Colonic mucosa (tissue), 4 donors: ENCODE data around the gene C12orf76. TPM values are rescaled to one million over a fixed set of nuclear protein-coding genes. Genes with fewer than 3 reads are reported as not detected.
A peak's percentile ranks its signal among the peaks of the same experiment; 100 is the strongest.
"Not testable (repeated sequence)": the region's sequence is repeated elsewhere in the genome, so short reads cannot be mapped to it uniquely, and the experiment has no call there.

Source experiments
- DNase-seq: peaks from one replicate; pipeline ENCODE4 v3.0.0-alpha.2; 2020
- H3K27ac ChIP-seq: fragments of 200-600 bp; one replicate; pipeline ENCODE4 v1.8.0; 2021
- H3K27me3 ChIP-seq: fragments of 200-600 bp; one replicate; pipeline ENCODE4 v1.8.0; 2021
- H3K36me3 ChIP-seq: fragments of 200-600 bp; one replicate; pipeline ENCODE4 v1.8.0; 2021
- H3K4me1 ChIP-seq: fragments of 200-600 bp; one replicate; pipeline ENCODE4 v1.8.0; 2021; ENCODE audit warnings: mild to moderate bottlenecking
- H3K4me3 ChIP-seq: fragments of 200-600 bp; one replicate; pipeline ENCODE4 v1.8.0; 2021
- H3K9ac ChIP-seq, 2 donors: one replicate each; pipeline ENCODE4 v1.7.0; 2013; ENCODE audit warnings: control low read depth in 2 of 2, low read depth in 2 of 2, low read length in 2 of 2
- H3K9me3 ChIP-seq: fragments of 200-600 bp; one replicate; pipeline ENCODE4 v1.8.0; 2021
- CTCF ChIP-seq: fragments of 200-600 bp; IDR thresholded peaks from one replicate; pipeline ENCODE4 v1.8.0; 2022; ENCODE audit warnings: antibody characterized with exemption, mild to moderate bottlenecking
- intact Hi-C: fragments of 100-400 bp; cut with DNase I; formaldehyde crosslinking; loops from one replicate; pipeline ENCODE4 v1.14.1; 2022
- total RNA-seq, 2 donors: library from RNA; stranded (reverse); fragmentation: NEBNext Ultra II Directional in 1 of 2; extraction: Animal tissue kit (Norgen Biotek cat#: 25700) in 1 of 2; gene quantifications; one replicate each; pipeline ENCODE4 v1.2.1, GENCODE V29; 2021
- donor health status: healthy.
- donor health status: DM: no; HTN: no; CAD: no.
- donor health status: DM: no; HTN: no; CAD: no.

Gene C12orf76
- total RNA-seq, 2 donors from 2014 or later: 7.2 to 8.4 TPM

- intact Hi-C loops: no loop called here
- no peak for DNase-seq
- Histone ChIP-seq H3K9ac (no peak overlapping the region), H3K4me3 (no peak overlapping the region), H3K4me1 (no peaks in the 10 kb centered on the region), H3K9me3 (no peaks in the 10 kb centered on the region), H3K27ac (no peak overlapping the region), H3K27me3 (no peaks in the 10 kb centered on the region), H3K36me3 (no peaks in the 10 kb centered on the region)
- no peak for TF ChIP-seq CTCF
Measured at GRCh38 chr12:110050927-110051326, 2.6 kb upstream of the C12orf76 start.

GRCh38 chr12:110049666-110050065, 1.3 kb upstream of the C12orf76 start:
- H3K9ac ChIP-seq, H3K27ac ChIP-seq, H3K27me3 ChIP-seq, H3K36me3 ChIP-seq, DNase-seq, intact Hi-C loops, H3K4me1 ChIP-seq, H3K9me3 ChIP-seq, H3K4me3 ChIP-seq: not testable (repeated sequence)

GRCh38 chr12:110049034-110049433, 712 bp upstream of the C12orf76 start:
- DNase-seq: not testable (repeated sequence)

GRCh38 chr12:110047297-110047940, 903 bp downstream of the C12orf76 start:
- TF ChIP-seq CTCF: no peak
- H3K9me3 ChIP-seq: no peaks in the 10 kb centered on the region
- intact Hi-C loops: no loop called here
- H3K4me1 ChIP-seq: no peaks in the 10 kb centered on the region
- peak overlapping the region; percentile 71 to 77 for H3K9ac ChIP-seq
- no peaks in the 10 kb centered on the region for H3K27me3 ChIP-seq
- DNase-seq: no peak
- no peak overlapping the region for H3K27ac ChIP-seq
- H3K4me3 ChIP-seq: peak overlapping the region; percentile 72
- no peaks in the 10 kb centered on the region for H3K36me3 ChIP-seq

More at GRCh38 chr12:110049034-110049433, 712 bp upstream of the C12orf76 start:
- H3K4me1 ChIP-seq, H3K36me3 ChIP-seq, intact Hi-C loops, H3K27me3 ChIP-seq, H3K9me3 ChIP-seq: not testable (repeated sequence)
- Histone ChIP-seq H3K9ac (peak overlapping the region in 1 of 2 donors; percentile 77), H3K4me3 (peak overlapping the region; percentile 72), H3K27ac (peak overlapping the region; percentile 74)

- TF ChIP-seq CTCF: no peak
- Histone ChIP-seq H3K36me3 (no peaks in the 10 kb centered on the region), H3K4me1 (no peaks in the 10 kb centered on the region), H3K9me3 (no peaks in the 10 kb centered on the region), H3K27ac (no peak overlapping the region), H3K9ac (no peak overlapping the region), H3K4me3 (no peak overlapping the region), H3K27me3 (no peaks in the 10 kb centered on the region)
- DNase-seq: no peak
- intact Hi-C loops: no loop called here
Measured at GRCh38 chr12:110046451-110047187, 1.7 kb downstream of the C12orf76 start.

- Histone ChIP-seq H3K9me3 (no peaks in the 10 kb centered on the region), H3K9ac (peak overlapping the region in 1 of 2 donors; percentile 12), H3K36me3 (peaks cover 4% of the 10 kb centered on the region), H3K27ac (no peak overlapping the region), H3K4me1 (peaks cover 12% of the 10 kb centered on the region), H3K27me3 (no peaks in the 10 kb centered on the region), H3K4me3 (no peak overlapping the region)
- TF ChIP-seq CTCF: no peak
- intact Hi-C loops: no loop called here
- no peak for DNase-seq
Measured at GRCh38 chr12:110042264-110042663, 6.1 kb downstream of the C12orf76 start.
